HUDEP-2 (cell line): ENCODE measurements around the gene SPATA13.
"Not testable (repeated sequence)": the region's sequence is repeated elsewhere in the genome, so short reads cannot be mapped to it uniquely, and the experiment has no call there.

Experiments
- DNase-seq, 76 experiments: peaks; one replicate each; lab custom pipeline; 2025; ENCODE audit not compliant: unreplicated experiment in 76 of 76; lab: John Stamatoyannopoulos, UW

The SPATA13 gene

DNA sequence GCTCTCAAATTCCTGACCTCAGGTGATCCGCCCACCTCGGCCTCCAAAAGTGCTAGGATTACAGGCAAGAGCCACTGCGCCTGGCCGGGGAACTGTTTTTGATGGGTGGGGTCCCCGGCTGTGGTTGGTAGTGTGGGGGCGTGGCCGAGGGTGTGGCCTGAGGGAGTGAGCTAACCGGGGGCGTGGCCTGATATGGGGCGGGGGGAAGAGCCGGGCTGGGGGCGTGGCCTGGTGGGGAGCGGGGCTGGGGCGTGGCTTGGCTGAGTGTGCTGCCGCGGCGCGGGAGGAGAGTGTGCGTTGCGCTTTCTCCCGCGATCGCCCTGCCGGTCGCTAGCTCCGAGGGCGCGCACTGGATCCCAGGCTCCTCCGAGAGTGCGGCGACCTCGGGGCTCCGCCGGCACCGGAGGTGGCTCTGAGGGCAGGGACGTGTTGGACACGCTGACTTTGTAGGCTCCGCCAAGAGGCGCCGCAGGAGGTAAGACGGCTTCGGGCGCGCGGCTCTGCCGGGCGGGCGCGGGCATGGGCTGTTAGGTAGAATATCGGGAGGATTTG, at the start of gene SPATA13:
Gene SPATA13, plus strand, starts transcription at position 263 of the 552 bp plus-strand sequence. CDS start 62,210 bp downstream, outside the sequence.
- DNase-seq: peak in 75 of 76 experiments; percentile 19 to 97 (median 87)

- DNase-seq: no peak
Observed at GRCh38 chr13:24112791-24113190, 47.7 kb upstream of the SPATA13 start.

GRCh38 chr13:24115671-24116070, 44.8 kb upstream of the SPATA13 start:
- no peak for DNase-seq

GRCh38 chr13:24116131-24116530, 44.4 kb upstream of the SPATA13 start:
- no peak for DNase-seq

DNA sequence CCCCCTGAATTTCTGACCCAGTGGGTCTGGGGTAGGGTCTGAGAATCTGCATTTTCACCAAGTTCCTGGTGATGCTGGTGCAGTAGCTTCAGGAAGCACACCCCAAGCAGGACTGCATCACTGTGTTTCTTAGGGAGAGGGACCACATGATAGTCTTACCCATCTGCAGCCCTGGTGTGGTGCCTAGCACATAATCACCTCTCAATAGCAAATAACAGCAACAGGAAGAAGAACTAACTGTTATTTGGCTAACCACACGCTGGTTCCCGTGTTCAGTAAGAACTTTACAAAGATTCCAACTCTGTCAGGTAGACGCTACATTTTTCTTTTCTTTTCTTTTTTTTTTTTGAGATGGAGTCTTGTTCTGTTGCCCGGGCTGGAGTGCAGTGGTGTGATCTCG, 41.9 kb upstream of the SPATA13 start:
- DNase-seq: no peak

DNA sequence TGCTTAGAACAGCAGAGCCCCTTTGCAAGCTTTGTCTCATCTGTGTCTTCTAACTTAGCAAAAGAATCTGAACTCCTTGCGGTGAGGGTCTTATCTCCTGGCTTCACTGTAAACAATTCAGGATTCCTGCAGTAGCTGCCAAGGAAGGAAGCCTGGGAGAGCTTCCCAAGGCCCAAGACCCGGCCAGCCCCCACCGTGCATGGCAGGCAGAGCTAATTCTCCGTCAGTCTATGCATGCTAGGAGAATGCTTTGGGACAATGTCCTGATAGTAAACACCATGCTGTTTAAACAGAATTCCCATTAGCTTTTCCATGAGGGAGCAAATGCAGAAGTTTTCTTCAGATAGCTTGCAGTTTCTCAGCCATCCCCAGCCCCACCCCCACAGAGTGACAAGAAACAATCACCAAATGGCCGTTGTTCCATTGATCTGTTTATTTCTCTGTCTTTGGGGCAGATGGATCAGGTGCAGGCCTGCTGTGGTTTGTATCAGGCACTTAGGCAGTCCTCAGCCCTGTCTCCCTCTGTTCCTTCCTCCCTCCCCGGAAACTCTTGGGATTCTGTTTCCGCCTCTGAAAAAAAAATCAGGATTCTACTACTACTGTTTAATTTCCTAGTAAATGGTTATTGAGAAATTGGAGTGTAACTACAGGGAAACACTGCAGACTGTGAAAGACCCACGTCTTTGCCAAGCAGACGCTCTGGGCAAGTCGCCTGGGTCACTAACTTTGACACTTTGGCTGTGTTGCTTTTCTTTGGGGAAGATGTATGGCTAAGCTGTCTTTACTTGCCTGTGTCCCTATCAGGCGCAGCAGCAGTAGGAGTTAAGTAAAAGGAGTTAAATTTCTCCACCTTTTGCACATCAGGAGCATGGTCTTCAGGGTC, 40.7 kb upstream of the SPATA13 start:
- DNase-seq: no peak

DNA sequence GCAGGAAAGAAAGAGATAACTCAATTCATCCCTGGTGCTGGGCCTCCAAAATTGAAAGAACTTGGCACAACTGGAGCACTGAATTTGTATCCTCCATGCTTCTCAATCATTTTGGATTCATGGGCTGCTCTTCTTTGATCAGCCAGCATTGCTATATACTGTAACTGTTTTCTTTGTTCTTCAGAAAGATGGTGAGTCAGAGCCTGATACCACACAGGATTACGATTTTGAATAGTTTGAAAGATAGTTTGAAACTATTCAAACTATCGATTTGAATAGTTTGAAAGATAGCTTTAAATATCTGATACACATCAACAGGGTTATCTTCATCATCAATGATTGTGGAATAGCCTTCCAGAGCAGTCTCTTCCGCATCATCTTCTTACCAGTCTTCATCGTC, 38.5 kb upstream of the SPATA13 start:
- DNase-seq: not testable (repeated sequence)

- no peak for DNase-seq
Observed at GRCh38 chr13:24122569-24122968, 38.0 kb upstream of the SPATA13 start.

- no peak for DNase-seq
Observed at GRCh38 chr13:24123761-24124160, 36.8 kb upstream of the SPATA13 start.

DNA sequence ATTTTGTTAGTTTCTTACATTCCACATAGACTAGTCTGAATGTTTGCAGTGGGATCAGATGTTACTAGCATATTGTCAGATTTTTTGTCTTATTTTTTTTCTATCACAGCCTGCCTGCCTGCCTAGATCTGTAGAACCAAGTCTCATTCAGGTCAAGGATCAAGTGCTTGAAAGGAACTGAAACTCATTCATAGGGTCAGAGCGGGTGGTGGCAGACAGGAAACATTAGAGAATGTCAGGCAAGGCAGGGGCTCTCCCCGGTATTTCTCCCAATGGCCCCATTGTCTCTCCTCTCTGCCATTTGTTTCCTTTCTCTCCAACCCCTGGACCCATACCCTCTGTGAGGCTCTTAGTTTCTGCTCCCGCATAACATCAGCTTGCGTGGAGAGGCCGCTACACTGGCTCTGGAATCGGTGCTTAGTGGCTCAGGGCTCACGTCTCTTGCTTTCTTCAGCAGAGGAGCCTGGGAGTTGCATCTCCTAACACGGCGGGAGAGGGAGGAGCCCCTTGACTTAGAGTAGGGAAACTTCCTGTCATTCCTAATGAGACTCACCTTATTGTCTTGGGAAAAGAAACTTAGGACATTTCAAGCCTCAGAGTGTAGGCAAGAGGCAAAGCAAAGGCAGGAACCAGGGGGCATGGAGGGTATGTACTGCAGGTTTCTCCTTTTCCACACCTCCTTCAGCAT, 35.6 kb upstream of the SPATA13 start:
- no peak for DNase-seq

DNA sequence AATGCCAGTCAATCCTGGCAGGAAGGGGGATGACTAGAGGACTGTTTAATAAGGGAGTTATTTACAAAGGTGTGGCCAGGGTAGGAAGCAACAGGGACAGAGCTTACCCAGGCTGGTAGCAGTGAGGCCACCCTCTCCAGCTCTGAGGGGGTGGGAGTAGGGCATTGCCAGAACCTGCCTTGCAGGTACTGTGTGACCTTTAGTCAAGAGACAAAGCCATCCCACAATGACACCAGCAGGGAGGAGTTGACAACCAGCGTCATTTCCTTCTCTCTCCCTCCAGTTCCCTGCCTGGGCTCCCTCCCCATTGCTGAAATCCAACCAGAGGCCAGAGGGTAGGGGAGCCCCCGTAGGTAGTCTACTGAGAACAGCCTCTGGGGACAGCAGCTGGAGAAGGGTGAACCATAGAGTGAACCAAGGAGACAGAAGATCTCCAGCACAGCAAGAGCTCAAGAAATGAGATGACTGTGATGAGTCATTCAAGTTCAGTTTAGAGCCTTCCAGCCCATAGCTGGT, 33.3 kb upstream of the SPATA13 start:
- DNase-seq: no peak

GRCh38 chr13:24128112-24128511, 32.4 kb upstream of the SPATA13 start:
- DNase-seq: no peak

- no peak for DNase-seq
Observed at GRCh38 chr13:24128962-24129361, 31.6 kb upstream of the SPATA13 start.

DNA sequence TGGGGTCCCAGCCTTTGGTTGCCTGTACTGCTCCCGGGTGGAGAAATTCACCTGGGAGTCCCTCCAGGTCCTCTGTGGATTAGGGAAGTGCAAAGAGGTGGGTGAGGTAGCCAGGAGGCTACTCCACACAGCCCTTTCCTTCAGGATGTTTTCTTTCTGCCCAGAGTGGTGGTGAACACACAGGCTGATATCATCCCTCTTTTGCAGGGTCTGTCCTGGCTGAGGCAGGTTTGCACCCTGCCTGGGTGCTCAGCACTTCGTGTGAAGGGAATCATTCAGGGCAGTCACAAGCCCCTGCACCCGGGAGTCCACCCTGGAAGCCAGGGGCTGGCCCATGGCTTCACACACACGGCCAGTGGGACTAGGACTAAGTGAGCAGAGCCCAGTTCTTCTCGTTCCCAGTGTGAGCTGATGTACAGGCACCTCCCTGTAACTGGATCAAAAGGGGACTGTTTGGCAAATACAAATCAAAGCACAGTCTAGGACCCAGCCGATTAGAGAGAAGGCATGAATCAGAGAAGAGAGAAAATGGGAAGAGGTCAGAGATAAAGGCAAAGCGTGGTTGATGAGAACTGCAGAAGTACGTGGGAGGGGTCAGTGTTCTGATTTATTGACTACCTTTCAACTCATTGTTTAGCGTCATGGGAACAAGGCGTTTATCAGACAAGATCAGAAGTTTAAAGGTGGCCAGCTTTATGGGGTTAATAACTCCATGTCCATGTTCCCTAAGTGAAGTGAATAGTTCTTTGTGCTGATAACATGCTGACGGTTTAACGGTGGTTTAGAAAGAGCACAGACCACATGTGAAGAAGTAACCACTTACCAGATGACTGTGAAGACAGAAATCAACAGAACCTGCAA, 30.4 kb upstream of the SPATA13 start:
- no peak for DNase-seq

- no peak for DNase-seq
Observed at GRCh38 chr13:24131749-24132148, 28.8 kb upstream of the SPATA13 start.

DNA sequence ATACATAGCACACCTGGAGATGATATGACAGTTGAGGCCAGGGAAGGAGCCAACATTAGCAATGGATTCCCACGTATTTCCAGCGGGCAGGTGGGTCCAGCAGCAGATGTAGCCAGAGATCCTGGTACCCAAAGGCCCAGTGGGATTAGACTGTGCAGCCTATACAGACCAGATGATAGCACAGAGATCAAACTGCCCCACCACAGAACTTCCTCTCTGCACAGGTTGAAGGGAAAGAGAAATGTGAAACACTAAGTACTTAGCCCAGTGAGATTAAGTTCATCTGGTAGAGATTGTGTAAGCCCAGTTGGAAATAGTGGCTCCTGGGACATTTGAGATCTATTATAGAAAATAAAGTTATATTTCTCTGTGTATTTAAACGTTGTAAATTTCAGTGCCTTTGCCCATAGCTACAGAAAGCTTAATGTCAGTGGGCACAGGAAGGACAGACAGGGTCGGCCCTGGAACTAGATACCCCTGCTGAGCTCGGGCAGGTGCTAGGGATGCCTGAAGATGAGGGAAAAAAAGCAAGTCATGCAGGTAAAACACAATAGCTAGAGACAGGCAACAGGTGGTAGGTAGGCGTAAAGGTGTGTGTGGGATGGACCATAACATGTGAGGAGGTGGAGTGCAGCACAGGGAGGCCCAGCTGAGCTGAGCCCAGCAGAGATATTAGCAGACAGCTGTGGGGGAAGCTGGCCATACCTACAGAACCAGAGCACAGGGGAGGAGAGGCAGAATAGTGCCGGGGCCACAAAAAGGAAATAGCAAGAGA, 27.3 kb upstream of the SPATA13 start:
- no peak for DNase-seq

- DNase-seq: no peak
Observed at GRCh38 chr13:24134231-24134630, 26.3 kb upstream of the SPATA13 start.

DNA sequence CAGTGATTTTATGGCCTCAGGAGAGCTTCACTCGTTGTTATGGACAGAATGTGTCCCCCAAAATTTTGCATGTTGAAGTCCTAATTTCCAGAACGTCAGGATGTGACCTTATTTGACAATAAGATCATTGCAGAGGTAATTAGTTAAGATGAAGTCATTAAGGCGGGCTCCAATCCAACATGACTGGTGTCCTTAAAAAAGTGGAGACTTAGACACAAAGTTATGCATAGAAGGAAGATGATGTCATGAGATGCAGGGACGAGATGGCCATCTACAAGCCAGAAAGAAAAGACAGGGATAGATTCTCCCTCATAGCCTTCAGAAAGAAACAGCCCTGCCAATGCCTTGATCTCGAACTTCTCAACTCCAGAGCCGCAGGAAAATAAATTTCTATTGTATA, 25.8 kb upstream of the SPATA13 start:
- DNase-seq: no peak

GRCh38 chr13:24135674-24136300, 24.7 kb upstream of the SPATA13 start:
- no peak for DNase-seq
